K562 (cell line): ENCODE data around the gene CTDNEP1. TPM values are rescaled to one million over a fixed set of nuclear protein-coding genes. Genes with fewer than 3 reads are reported as not detected.

Experiments used
- CTBP1 ChIP-seq: fragments of 450-650 bp; IDR thresholded peaks from 2 replicates; pipeline ENCODE4 v1.6.1; 2016; ENCODE audit warnings: borderline replicate concordance
- KAT2B ChIP-seq: IDR thresholded peaks from one replicate; pipeline ENCODE4 v1.6.1; 2012; ENCODE audit warnings: low read depth, mild to moderate bottlenecking, control low read depth, inconsistent platforms, low read length, moderate library complexity
- MTA1 ChIP-seq: fragments of 450-650 bp; IDR thresholded peaks from 2 replicates; pipeline ENCODE4 v1.6.1; 2017; ENCODE audit warnings: borderline replicate concordance
- SRSF3 ChIP-seq: fragments of 200-400 bp; formaldehyde crosslinking; IDR thresholded peaks from 2 replicates; pipeline ENCODE4 v1.6.1; 2016; ENCODE audit warnings: mild to moderate bottlenecking, low read length, moderate library complexity; ENCODE audit not compliant: insufficient read depth
- U2AF1 ChIP-seq: fragments of 200-400 bp; formaldehyde crosslinking; optimal IDR thresholded peaks from 2 replicates; pipeline ENCODE3; 2017; ENCODE audit warnings: mild to moderate bottlenecking, low read depth, low read length, moderate library complexity
- ZNF318 ChIP-seq, 2 experiments: fragments of 450-650 bp; IDR thresholded peaks; 2 replicates each; pipeline ENCODE4 v1.6.1; 2016; ENCODE audit warnings: mild to moderate bottlenecking in 2 of 2, borderline replicate concordance in 1 of 2, low read depth in 1 of 2, moderate library complexity in 1 of 2
- ZNF655 ChIP-seq: fragments of 250-450 bp; sonication (Bioruptor Pico); IDR thresholded peaks from 2 replicates; pipeline ENCODE4 v1.5.0; 2021
- ZNF764 ChIP-seq: fragments of 250-450 bp; sonication (Bioruptor Pico); IDR thresholded peaks from 2 replicates; pipeline ENCODE4 v1.4.0; 2020; ENCODE audit warnings: low read depth, mild to moderate bottlenecking, moderate library complexity
- polyA plus RNA-seq, 8 experiments: library from polyadenylated mRNA; depleted of rRNA in 4 of 8; stranded (reverse) in 5 of 8; unstranded in 3 of 8; fragments of >200 nt; fragmentation: Nextera tagmentation in 2 of 8; fragmentation: Illumina TruSeq in 1 of 8; extraction: Ambion mirVana in 2 of 8; extraction: Trizol in 1 of 8; gene quantifications; 2 replicates each; pipeline versions ENCODE4 v1.2.1 to v1.2.3, GENCODE V29; 2011 to 2014; ENCODE audit warnings: inconsistent platforms in 1 of 8, missing spikeins in 1 of 8
- total RNA-seq, 7 experiments: library from RNA; depleted of rRNA in 6 of 7; stranded (reverse); fragments of >200 nt in 6 of 7; fragmentation: Illumina TruSeq in 2 of 7; extraction: Trizol in 2 of 7; gene quantifications; 2 replicates each; pipeline versions ENCODE4 v1.2.1 to v1.2.3, GENCODE V29; 2011 to 2021; ENCODE audit warnings: low replicate concordance in 1 of 7

CTDNEP1 gene
- total and polyA plus RNA-seq, 9 of the 15 experiments (the other 6 are each of a cell fraction or from before 2014, with no cell fraction given) = 10.7 to 150 (median 28.5) TPM

GRCh38 chr17:7266784-7267183, 15.2 kb upstream of the CTDNEP1 start (continued):
- TF ChIP-seq ZNF318 (IDR thresholded peaks at IDR 0.05; ENCODE audit: borderline replicate concordance in 1 of 2, low read depth in 1 of 2) = no peak
- no peak for TF ChIP-seq MTA1
- TF ChIP-seq ZNF764 (CRISPR knock-in tag) = no peak
- TF ChIP-seq SRSF3 = no peak
- no peak for TF ChIP-seq U2AF1
- TF ChIP-seq CTBP1 = no peak
- TF ChIP-seq ZNF655 (CRISPR knock-in tag) = no peak
- no peak for TF ChIP-seq KAT2B
